22Rv1 (cell line): ENCODE data around the gene AIF1.

Experiments
- ZFX ChIP-seq: fragments of 450-650 bp; IDR thresholded peaks from 2 replicates; pipeline ENCODE4 v1.6.1; 2017; ENCODE audit warnings: antibody characterized with exemption, borderline replicate concordance
- TF ChIP-seq, protein P1 (sequence below): fragments of 450-650 bp; IDR thresholded peaks from 2 replicates; pipeline ENCODE4 v1.5.1; 2017; ENCODE audit warnings: mild to moderate bottlenecking

DNA sequence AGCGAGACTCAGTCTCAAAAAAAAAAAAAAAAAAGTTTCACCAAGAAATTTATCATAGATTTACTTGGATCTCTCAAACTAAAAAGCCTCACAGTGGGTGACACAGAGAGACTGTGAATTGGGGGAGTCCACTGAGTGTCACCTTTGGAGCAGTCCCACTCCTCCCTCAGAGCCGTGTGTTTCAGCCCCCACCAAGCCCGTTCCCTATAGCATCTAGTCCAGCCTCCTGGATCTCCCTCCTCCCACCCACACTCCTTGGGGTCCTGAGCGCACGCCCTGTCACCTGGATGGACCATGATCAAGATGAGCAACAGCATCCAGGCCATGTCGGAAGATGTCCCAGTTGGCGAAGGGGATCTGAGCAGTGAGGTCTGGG, 22.6 kb upstream of the AIF1 start:
- TF ChIP-seq, protein P1, sequence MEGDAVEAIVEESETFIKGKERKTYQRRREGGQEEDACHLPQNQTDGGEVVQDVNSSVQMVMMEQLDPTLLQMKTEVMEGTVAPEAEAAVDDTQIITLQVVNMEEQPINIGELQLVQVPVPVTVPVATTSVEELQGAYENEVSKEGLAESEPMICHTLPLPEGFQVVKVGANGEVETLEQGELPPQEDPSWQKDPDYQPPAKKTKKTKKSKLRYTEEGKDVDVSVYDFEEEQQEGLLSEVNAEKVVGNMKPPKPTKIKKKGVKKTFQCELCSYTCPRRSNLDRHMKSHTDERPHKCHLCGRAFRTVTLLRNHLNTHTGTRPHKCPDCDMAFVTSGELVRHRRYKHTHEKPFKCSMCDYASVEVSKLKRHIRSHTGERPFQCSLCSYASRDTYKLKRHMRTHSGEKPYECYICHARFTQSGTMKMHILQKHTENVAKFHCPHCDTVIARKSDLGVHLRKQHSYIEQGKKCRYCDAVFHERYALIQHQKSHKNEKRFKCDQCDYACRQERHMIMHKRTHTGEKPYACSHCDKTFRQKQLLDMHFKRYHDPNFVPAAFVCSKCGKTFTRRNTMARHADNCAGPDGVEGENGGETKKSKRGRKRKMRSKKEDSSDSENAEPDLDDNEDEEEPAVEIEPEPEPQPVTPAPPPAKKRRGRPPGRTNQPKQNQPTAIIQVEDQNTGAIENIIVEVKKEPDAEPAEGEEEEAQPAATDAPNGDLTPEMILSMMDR: no peak
- no peak for TF ChIP-seq ZFX
